Activated CD4-positive, alpha-beta T cell treated with anti-CD3 and anti-CD28 coated beads, Interleukin-2, Interleukin-6, amounts not matched to agents 100 ng/mL and 50 ng/mL, durations not matched to agents 16 hours and 8 hours (primary cell): ENCODE measurements around the gene NANOS1.

Experiments
- DNase-seq: peaks from one replicate; pipeline ENCODE4 v3.0.0-alpha.2; 2020

Gene NANOS1, protein sequence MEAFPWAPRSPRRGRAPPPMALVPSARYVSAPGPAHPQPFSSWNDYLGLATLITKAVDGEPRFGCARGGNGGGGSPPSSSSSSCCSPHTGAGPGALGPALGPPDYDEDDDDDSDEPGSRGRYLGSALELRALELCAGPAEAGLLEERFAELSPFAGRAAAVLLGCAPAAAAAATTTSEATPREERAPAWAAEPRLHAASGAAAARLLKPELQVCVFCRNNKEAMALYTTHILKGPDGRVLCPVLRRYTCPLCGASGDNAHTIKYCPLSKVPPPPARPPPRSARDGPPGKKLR

DNA sequence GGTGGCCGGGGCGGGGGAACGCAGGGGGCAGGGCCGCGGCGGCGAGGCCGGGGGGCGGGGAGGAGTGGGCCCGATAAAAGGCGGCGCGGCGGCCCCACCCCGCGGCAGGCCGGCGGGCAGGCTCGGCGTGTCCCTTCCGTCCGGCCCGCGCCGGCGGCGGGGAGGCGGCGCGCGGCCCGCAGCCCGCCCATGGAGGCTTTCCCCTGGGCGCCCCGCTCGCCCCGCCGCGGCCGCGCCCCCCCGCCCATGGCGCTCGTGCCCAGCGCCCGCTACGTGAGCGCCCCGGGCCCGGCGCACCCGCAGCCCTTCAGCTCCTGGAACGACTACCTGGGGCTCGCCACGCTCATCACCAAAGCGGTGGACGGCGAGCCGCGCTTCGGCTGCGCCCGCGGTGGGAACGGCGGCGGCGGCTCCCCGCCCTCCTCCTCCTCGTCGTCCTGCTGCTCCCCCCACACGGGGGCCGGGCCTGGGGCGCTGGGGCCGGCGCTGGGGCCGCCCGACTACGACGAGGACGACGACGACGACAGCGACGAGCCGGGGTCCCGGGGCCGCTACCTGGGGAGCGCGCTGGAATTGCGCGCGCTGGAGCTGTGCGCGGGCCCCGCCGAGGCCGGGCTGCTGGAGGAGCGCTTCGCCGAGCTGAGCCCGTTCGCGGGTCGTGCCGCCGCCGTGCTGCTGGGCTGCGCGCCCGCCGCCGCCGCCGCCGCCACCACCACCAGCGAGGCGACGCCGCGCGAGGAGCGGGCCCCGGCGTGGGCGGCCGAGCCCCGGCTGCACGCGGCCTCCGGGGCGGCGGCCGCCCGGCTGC, at the start of gene NANOS1:
Gene NANOS1, plus strand, starts transcription at position 102 of the 808 bp plus-strand sequence. Its CDS starts 88 bp downstream, at position 190.
- DNase-seq, result peak; percentile 37

DNA sequence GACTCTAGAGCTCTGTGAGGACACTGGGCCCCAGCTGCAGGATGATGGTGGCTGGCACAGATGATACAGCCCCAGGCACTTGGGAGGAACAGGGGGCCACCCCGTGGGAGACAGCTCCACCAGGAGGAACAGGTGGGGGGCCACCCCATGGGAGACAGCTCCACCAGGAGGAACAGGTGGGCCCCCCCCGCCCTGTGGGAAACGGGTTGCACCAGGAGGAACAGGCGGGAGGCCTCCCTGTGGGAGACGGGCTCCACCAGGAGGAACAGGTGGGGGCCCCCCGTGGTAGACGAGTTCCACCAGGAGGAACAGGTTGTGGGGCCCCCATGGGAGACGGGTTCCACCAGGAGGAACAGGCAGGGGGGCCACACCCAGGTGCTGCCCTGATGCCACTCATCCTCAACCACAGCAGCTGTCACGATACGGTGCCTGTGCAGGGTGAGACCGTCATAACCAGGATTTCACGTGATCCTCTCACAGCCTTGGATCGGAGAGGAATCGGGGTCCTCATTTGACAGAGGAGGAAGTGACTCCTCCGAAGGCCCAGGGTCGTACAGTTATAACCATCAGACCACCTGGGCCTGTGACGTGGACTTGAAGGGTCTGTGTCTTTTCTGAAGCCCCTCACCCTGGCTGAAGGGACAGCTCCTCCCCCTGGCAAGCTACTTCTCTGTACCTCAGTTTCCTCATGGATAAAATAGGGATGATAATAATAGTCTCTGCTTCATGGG, 49.2 kb upstream of the NANOS1 start:
- no peak for DNase-seq

DNA sequence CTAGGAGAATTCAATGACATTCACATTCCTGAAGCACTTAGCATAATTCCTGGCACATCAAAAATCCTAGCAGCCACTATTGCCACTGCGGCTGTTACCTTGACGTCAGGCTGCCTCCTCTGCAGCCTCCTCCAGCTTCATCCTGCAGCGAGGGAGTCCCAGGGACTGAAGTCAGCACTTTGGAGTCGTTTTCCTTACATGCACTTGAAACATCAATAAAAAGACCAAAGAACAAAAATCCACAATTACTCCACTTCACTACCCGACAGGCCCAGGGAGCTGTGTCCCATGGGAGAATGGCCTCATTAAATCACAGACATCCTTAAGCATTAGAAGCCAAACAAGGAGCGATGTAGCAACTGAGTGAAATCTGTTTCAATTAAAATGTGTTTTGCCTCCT, 48.6 kb upstream of the NANOS1 start:
- DNase-seq, result no peak

DNA sequence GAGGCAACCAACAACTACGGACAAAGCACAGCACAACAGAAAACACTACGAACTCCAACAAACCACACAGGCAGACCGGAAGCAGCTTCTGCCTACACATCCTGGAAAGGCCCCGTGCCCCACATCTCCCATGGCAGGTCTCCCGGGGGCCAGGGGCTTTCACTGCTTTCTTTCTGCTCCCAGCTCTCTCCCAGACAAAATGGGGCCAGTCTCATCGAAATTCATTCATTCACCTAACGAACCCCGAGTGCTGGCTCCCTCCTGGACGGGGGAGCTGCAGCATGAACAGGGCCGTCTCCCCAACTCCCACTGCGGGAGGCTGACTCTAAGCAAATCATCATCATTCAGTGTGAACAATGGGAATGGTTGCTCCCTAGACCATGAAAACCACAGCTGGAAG, 47.6 kb upstream of the NANOS1 start:
- DNase-seq, result no peak

DNA sequence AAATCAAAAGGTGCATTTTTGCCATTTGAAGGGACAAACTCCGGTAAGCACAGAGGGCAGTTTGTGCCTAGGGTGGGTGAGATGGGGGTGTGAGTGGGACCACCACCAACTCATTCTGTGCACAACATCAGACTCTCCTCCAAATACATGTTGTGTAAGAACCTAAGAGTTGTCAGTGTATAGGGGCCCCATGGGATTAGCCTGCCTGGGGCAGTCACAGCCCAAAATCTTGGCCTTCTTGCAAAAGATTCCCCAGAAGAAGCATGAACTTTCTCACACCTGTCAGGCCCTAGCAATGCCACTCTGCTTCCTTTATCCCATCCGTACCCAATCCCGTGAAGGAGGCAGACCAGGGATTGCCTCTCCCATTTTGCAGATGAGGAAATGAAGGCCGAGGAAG, 47.1 kb upstream of the NANOS1 start:
- DNase-seq, result no peak

DNA sequence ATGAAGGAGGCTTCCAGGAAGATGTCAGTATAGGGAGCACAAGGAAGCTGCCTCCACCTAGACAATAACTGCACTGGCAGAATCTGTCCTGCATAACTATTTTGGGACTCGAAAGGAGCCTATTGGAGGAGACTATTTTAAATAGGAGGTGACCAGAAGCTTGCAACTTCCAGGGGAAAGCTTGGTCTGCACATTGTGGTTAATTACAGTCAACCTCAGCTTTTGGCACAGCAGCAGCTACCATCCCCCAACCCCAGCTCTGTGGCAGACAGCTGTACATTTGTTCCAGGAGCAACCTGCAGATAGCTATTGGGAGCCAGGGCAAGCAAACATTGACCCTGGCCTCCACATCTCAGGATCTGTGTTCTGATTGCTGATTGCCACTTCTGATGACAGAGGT, 46.3 kb upstream of the NANOS1 start:
- no peak for DNase-seq

DNA sequence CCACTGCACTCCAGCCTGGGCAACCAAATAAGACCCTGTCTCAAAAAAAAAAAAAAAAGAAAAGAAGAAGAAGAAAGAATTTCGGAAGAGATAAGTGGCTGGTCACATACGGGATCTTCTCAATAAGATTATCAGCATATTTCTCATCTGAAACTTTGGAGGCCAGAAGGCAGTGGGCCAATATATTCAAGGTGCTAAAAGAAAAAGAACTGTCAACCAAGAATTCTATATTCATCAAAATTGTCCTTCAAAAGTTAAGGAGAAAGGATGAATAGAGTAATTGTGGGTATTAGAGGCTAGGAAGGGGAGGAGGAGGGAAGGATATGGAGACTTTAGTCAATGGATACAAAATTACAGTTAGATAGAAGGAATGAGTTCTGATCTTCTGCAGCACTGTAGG, 43.9 kb upstream of the NANOS1 start:
- no peak for DNase-seq

DNA sequence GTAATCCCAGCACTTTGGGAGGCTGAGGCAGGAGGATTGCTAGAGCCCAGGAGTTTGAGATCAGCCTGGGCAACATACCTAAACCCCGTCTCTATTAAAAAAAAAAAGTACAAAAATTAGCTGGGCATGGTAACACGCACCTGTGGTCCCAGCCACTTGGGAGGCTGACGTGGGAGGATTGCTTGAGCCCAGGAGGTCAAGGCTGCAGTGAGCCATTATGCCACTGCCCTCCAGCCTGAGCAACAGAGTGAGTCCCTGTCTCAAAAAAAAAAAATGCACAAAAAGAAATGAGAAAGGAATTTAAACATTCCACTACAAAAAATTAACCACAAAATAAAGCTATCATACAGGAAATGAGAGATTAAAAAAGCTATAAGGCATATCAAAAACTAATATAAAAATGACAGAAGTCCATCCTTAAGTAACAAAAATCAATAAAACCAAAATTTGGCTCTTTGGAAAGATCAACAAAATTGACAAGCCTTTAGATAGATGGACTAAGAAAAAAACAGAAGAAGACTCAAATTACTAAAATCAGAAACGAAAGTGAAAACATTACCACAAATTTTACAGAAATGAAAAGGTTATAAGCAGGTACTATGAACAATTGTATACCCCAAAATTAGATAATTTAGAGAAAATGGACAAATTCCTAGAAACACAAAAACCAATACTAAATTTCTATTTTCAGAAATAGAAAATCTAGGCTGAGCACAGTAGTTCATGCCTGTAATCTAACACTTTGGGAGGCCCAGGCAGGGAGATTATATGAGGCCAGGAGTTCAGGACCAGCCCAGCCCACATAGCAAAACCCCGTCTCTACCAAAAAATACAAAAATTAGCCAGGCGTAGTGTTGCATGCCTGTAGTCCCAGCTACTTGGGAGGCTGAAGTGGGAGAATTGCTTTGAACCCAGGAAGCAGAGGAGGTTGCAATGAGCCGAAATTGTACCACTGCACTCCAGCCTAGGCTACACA, 42.4 kb upstream of the NANOS1 start:
- DNase-seq, result peak; percentile 42

DNA sequence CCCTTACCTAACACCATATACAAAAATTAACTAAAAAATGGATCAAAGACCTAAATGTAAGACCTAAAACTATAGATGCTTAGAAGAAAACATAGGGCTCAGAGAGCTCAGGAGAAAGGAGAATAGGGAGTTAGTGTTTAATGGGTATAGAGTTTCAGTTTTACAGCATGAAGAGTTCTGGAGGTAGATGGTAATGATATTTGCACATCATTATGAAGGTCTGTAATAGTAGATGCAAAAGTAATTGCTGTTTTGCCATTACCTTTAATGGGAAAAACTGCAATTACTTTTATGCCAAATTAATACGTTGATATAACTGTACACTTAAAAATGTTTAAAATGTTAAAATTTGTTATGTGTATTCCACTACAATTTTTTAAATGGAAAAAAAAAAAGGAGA, 39.2 kb upstream of the NANOS1 start:
- no peak for DNase-seq

DNA sequence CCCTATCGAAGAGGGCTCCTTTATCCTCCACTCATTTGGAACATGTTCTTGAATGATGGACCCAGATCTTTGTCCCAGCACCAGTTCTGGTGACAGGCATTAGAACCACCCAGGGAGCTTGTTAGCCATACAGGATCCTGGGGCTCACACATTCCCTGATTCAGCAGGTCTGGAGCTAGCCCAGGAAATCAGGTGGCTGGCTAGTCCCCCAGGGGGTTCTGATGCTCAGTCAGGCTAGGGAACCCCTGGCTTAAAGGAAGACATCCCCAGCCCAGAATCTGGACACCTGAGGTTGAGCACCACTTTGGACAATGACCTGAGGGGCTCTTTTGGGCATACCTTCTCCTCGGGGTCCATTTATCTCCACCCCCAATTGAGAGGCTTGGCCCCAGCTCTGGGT, 37.0 kb upstream of the NANOS1 start:
- DNase-seq, result no peak

DNA sequence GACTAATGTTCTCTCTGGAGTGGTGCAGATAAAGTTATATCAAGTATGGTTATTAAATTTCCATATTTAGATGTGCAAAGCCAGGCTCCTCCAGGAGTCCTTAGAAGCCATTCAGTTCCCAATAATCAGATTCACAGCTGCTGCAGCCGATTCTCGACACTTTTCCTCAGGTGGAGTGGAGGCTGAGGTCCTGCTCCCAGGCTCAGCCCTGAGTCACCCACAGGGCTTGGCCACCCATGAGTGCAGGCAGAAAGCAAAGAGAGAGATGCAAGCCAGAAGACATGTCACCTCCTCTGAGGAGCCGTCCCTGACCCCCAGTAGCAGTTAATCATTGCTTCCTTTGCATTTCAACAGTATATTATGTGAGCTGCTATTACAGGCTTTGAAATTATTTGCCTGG, 36.3 kb upstream of the NANOS1 start:
- DNase-seq, result no peak

DNA sequence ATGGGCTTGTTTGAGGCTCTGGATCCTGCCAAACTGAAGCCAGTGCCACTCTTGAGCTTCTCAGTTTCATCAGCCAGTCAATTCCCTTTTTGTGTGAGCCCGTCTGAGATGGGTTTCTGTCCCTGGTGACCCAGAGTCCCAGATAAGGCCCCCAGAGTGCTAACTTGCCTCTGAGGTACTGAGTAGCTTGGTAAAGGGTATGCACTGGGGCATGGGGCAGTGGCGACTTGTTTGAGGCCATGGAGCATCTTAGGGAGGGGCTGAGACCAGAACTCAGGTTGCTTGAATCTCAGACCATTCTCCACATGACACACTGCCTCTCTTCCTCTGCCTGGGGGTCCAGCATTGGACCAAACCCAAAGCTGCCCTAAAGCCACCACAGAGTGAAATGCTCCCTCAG, 35.2 kb upstream of the NANOS1 start:
- no peak for DNase-seq

DNA sequence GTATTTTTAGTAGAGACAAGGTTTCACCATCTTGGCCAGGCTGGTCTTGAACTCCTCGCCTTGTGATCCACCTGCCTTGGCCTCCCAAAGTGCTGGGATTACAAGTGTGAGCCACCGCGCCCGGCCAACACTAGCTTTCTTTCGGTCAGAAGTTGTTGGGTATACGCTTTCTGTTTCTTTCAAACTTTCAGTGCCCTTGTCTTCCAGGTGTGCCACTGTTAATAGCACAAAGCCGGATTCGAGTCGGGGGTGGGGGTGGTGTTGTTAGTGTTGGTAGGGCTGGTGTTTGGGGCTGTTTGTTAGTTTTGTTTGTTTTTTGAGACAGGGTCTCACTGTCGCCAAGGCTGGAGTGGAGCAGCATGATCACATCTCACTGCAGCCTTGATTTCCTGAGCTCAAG, 33.8 kb upstream of the NANOS1 start:
- no peak for DNase-seq

DNA sequence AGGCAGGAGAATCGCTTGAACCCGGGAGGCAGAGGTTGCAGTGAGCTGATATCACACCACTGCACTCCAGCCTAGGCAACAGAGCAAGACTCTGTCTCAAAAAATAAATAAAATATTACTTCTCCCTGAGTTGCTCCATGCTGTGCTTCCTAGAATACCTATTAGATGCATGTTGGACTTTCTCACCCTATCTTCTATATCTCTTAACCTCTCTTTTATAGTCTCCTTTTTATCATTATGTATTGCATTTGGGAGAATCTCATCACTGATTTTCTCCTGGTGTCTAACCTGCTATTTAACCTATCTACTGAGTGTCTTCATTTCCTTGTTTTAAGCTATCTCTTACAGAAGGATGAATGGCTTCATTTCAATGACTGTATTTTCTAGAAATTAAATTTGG, 32.1 kb upstream of the NANOS1 start:
- no peak for DNase-seq

DNA sequence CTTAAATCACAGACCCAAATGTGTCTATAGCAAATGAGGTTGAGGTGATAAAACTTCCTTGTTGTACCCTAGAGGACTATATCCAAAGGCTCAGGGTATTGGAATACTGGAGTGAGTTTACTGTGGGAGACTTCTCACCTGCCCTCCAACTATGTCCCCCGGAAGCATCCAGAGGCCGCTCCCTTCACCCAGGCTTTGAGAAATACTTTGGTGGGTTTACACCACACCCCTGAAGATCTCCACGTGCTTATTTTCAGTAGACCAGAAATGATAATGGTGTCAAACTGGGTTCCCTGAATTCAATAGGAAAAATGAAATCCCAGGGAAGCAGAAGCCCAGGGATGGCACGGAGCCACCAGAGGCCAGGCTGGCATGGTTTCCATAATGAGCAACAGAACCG, 31.3 kb upstream of the NANOS1 start:
- no peak for DNase-seq

DNA sequence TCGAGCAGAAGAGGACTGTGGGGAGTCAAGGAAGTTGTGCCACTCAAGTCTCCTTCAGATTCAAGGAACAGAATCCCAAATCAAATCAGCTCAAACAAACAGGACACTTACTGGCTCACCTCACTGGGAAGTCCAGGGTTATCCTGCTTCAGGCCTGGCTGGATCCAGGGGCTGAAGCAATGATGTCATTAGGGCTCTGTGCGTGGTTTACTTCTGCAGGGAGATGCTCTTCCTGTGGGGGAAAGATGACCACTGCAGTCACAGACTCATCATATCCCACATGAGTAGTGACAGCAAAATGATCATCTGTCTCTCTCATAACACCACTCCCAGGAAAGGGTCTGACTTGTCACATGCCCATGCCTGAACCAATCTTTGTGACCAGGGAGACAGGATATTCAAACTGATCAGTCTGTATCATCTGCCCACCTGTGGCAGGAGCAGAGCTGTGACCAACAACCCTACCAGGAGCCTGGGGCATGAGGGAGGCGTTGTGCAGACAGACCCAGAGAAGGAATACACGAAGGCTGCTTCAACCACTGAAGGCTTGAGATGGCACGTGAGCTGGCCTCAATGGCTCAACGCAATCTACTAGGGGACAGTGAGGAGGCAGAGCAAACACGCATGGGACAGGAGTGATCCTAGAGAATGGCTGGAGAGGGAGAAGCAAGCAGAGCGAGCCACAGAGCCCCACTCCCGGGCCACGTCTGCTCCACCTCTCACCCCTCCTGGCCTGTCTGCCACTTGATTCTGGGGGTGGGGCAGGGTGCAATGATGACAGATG, 27.6 kb upstream of the NANOS1 start:
- no peak for DNase-seq

DNA sequence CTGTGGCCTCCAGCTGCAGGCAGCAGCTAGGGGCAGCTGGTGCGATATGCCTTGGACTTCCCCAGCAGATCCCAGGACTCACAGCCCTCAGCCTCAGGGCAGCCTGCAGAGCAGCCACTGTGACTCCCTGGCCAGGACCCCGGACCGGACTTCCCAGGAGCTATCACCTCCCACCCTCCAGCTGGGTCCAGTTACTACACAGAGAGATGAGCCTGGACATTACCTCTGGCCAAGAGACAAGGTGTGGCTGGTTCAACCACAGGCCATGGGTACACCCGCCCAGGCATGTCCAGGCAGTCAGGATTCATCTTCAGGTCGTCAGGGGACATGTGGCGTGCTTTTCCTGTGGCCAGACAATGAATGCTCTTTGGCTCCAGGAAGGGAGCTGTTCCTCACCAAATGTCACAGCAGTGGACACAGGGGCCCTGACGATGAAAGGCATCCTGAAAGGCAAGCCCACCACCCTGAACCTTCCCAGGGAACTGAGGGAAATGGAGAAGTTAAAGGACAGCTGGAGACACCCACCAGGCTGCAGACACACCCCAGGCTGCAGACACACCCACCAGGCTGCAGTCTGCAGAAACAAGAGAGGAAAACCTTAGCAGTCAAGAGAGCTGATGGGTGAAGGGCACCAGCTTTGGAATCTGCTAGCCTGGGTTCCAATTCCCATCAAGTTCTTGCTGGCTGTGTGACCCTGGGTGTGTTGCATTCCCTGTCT, 25.8 kb upstream of the NANOS1 start:
- DNase-seq, result no peak

DNA sequence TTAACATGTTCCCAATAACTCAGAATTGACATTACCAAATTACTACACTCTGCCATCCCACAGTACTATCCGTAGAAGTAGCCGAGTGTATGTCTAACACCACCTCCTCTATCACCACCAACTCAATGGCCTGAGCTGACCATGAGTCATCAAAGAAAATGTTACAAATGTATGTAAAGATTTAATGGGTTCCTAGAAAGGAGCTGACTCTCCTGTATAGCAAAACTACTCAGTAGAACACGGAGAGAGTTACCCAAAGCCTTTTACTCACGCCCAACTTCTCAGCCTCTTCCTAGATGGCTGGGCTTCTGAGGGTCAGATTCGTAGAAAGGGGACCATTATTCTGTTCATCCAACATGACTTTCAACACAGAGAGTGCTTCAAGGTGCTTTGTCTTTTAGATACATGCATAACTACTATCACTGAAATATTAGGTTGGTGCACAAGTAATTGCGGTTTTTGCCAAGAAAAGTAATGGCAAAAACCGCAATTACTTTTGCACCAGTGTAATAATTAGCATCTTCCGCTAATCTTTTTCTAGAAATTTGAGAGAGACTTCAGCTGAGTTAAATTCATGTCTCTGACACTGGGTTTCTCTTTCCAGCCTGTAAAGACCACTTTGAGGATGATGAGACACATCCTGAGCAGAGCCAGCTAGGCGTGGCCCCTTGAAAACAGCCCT, 24.0 kb upstream of the NANOS1 start:
- DNase-seq, result no peak

DNA sequence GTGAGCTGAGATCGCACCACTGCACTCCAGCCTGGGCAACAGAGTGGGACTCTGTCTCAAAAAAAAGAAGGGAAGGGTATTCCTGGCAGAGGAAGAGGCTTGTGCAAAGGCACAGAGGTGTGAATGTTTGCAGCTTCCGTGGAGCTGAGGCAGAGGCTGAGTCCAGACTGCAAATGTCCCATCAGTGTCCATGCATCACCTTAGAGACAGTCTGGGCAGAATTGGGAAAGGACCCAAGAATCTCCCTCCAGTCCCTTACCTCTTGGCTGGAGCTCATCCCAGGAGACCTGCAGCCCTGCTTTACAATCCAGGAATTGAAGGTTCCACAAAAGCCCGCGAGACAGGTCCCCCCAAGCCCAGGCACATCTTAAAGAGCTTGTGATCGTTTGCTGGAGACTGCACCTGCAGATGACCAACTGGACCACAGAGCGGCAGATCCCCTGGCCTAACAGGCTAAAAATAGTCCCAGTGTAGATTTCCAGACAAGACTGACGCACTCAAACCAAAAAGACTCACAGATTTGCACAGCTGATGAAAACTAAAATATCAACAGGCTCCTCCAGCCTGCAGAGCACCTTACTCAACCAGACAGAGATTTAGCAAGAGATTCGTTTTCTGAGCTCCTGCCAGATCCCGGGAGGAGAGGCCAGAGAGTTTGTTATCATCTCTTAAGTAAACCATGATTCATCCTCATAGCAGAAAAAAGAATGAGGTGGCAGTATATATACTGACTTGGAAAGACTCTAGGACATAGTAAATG, 22.9 kb upstream of the NANOS1 start:
- DNase-seq, result no peak

DNA sequence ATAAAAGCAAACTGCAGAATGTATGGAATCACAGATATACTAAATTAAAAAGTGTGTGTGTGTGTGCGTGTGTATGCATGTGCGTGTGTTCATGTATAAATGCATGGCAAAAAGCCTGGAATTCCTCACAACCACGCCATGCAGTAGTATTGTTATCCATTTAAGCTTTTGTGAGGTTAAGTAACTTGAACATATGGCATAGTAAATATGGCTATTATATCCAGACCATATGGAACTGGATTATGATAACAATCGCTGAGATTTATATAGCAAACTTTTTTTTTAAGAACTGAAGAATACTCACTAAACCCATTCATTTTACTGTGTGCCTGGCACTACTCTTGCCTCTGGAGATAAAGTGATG, 22.3 kb upstream of the NANOS1 start:
- no peak for DNase-seq
